GM12878 (cell line): ENCODE results near the gene TOMM40. TPM values are rescaled to one million over a fixed set of nuclear protein-coding genes. Genes with fewer than 3 reads are reported as not detected.

ENCODE experiments used
- ATAC-seq: fragments of 200-7000 bp; cut with Tn5 transposase; 3 replicates; pipeline ENCODE4 v1.9.1; 2020; ENCODE audit warnings: mild to moderate bottlenecking, moderate library complexity
- BruUV-seq: library from RNA; stranded (reverse); fragments of 400-500 nt; replicated peaks from 2 replicates; lab custom pipeline; 2021; lab: Mats Ljungman, UMichigan
- CTCF ChIA-PET: fragments of 300-600 bp; sonication (Branson Sonifier 250); formaldehyde crosslinking; extraction: SDS; loops from one replicate; lab custom pipeline; 2021; ENCODE audit warnings: inconsistent platforms; lab: Yijun Ruan, JAX
- POLR2A ChIA-PET: fragments of 350-600 bp; formaldehyde crosslinking; extraction: SDS; loops from one replicate; lab custom pipeline; 2021; ENCODE audit warnings: inconsistent platforms; lab: Charles Lee
- RAD21 ChIA-PET: fragments of 300-600 bp; sonication (Branson Sonifier 250); formaldehyde crosslinking; loops from one replicate; lab custom pipeline; 2023; ENCODE audit warnings: antibody characterized with exemption; ENCODE audit not compliant: unreplicated experiment; lab: Charles Lee
- SMC1A ChIA-PET: fragments of 300-600 bp; sonication (Branson Sonifier 250); formaldehyde crosslinking; loops from one replicate; lab custom pipeline; 2023; ENCODE audit not compliant: unreplicated experiment, uncharacterized antibody; lab: Charles Lee
- DNase-seq: peaks from one replicate; pipeline ENCODE4 v3.0.0-alpha.2; 2011; ENCODE audit warnings: low read depth, low spot score
- FAIRE-seq: peaks from 3 replicates; lab custom pipeline; 2011; peaks lifted over from hg19 to GRCh38; lab: Jason Lieb, UNC
- H2AFZ ChIP-seq: 2 replicates; pipeline ENCODE4 v1.6.0; 2011; ENCODE audit warnings: low read depth, low read length, control low read depth; ENCODE audit not compliant: control insufficient read depth
- H3K27ac ChIP-seq: 2 replicates; pipeline ENCODE4 v1.5.1; 2011; ENCODE audit warnings: control low read depth; ENCODE audit not compliant: control insufficient read depth, insufficient read depth
- H3K27me3 ChIP-seq, 2 experiments: replicated peaks in 1 of 2; 2 replicates each; pipeline versions ENCODE4 v1.6.0 to v1.6.1; 2011; ENCODE audit warnings: low read length in 1 of 2; ENCODE audit not compliant: control insufficient read depth in 2 of 2, insufficient read depth in 2 of 2
- H3K36me3 ChIP-seq, 2 experiments: 2 replicates each; pipeline ENCODE4 v1.5.1; 2011; ENCODE audit warnings: low read length in 1 of 2; ENCODE audit not compliant: control insufficient read depth in 2 of 2, insufficient read depth in 2 of 2
- H3K4me1 ChIP-seq: 2 replicates; pipeline ENCODE4 v1.6.1; 2011; ENCODE audit warnings: mild to moderate bottlenecking, low read length, moderate library complexity, mixed read lengths; ENCODE audit not compliant: control insufficient read depth, insufficient read depth
- H3K4me2 ChIP-seq: 2 replicates; pipeline ENCODE4 v1.6.0; 2011; ENCODE audit warnings: control low read depth; ENCODE audit not compliant: control insufficient read depth, insufficient read depth
- H3K4me3 ChIP-seq: fragments of 200-600 bp; sonication (generic); 2 replicates; pipeline ENCODE4 v1.5.1; 2016
- H3K79me2 ChIP-seq: 2 replicates; pipeline ENCODE4 v1.6.0; 2011; ENCODE audit warnings: low read length; ENCODE audit not compliant: control insufficient read depth, insufficient read depth
- H3K9ac ChIP-seq: 2 replicates; pipeline ENCODE4 v1.8.0; 2011; ENCODE audit warnings: low read length, control low read depth, mixed read lengths; ENCODE audit not compliant: control insufficient read depth, insufficient read depth
- H3K9me3 ChIP-seq: replicated peaks from 3 replicates; pipeline ENCODE4 v1.5.1; 2011; ENCODE audit warnings: mild to moderate bottlenecking, low read length; ENCODE audit not compliant: control insufficient read depth, insufficient read depth
- H4K20me1 ChIP-seq: 2 replicates; pipeline ENCODE4 v1.6.0; 2011; ENCODE audit not compliant: control insufficient read depth, insufficient read depth
- BCL11A ChIP-seq: IDR thresholded peaks from 2 replicates; pipeline ENCODE4 v1.6.1; 2011; ENCODE audit warnings: low read depth, low read length
- E2F8 ChIP-seq: fragments of 450-650 bp; IDR thresholded peaks from 2 replicates; pipeline ENCODE4 v1.6.1; 2018; ENCODE audit warnings: mild to moderate bottlenecking, low read depth, moderate library complexity; ENCODE audit not compliant: partially characterized antibody
- EGR1 ChIP-seq, 2 experiments: IDR thresholded peaks; 1 replicate in 1 of 2; 2 replicates in 1 of 2; pipeline ENCODE4 v1.6.1; 2011 to 2012; ENCODE audit warnings: low read depth in 2 of 2, low read length in 2 of 2, borderline replicate concordance in 1 of 2, mild to moderate bottlenecking in 1 of 2, moderate library complexity in 1 of 2
- HDGF ChIP-seq: fragments of 450-650 bp; IDR thresholded peaks from 2 replicates; pipeline ENCODE4 v1.6.1; 2016; ENCODE audit warnings: antibody characterized with exemption
- IRF3 ChIP-seq: fragments of 450-650 bp; IDR thresholded peaks from 2 replicates; pipeline ENCODE4 v1.6.1; 2014; ENCODE audit warnings: mild to moderate bottlenecking
- MAX ChIP-seq: IDR thresholded peaks from 2 replicates; pipeline ENCODE4 v1.6.1; 2012; ENCODE audit warnings: low read depth, low read length, improper control_type of control experiment
- NFXL1 ChIP-seq: fragments of 450-650 bp; IDR thresholded peaks from 2 replicates; pipeline ENCODE4 v1.6.1; 2017; ENCODE audit warnings: antibody characterized with exemption, mild to moderate bottlenecking, borderline replicate concordance
- NR2F1 ChIP-seq: fragments of 450-650 bp; conservative IDR thresholded peaks from 2 replicates; pipeline ENCODE4 v1.6.1; 2017; ENCODE audit warnings: mild to moderate bottlenecking
- POLR2AphosphoS2 ChIP-seq: IDR thresholded peaks from 2 replicates; pipeline ENCODE4 v1.6.1; 2011; ENCODE audit warnings: low read depth, mild to moderate bottlenecking, low read length, improper control_type of control experiment, moderate library complexity
- RAD21 ChIP-seq: IDR thresholded peaks from 2 replicates; pipeline ENCODE4 v1.6.1; 2011; ENCODE audit warnings: mild to moderate bottlenecking, low read depth, low read length, moderate library complexity; ENCODE audit not compliant: insufficient read depth
- SIN3A ChIP-seq: IDR thresholded peaks from 2 replicates; pipeline ENCODE4 v1.6.1; 2012; ENCODE audit warnings: low read depth, low read length, improper control_type of control experiment
- SMAD5 ChIP-seq: IDR thresholded peaks from 2 replicates; pipeline ENCODE4 v1.6.1; 2016; ENCODE audit warnings: antibody characterized with exemption, low read depth
- STAT1 ChIP-seq: fragments of 450-650 bp; conservative IDR thresholded peaks from 2 replicates; pipeline ENCODE4 v1.6.1; 2014; ENCODE audit warnings: antibody characterized with exemption, mild to moderate bottlenecking
- SUZ12 ChIP-seq: fragments of 200-600 bp; sonication (generic); IDR thresholded peaks from one replicate; pipeline ENCODE4 v1.6.1; 2018; ENCODE audit warnings: antibody characterized with exemption, mild to moderate bottlenecking; ENCODE audit not compliant: unreplicated experiment
- TCF7 ChIP-seq: IDR thresholded peaks from 2 replicates; pipeline ENCODE4 v1.6.1; 2014; ENCODE audit warnings: antibody characterized with exemption, borderline replicate concordance
- ZBTB33 ChIP-seq: fragments of 450-650 bp; IDR thresholded peaks from 2 replicates; pipeline ENCODE4 v1.6.1; 2017; ENCODE audit warnings: mild to moderate bottlenecking
- ZNF217 ChIP-seq: fragments of 450-650 bp; IDR thresholded peaks from 2 replicates; pipeline ENCODE4 v1.6.1; 2017; ENCODE audit warnings: antibody characterized with exemption, mild to moderate bottlenecking
- ZNF622 ChIP-seq: fragments of 450-650 bp; IDR thresholded peaks from 2 replicates; pipeline ENCODE4 v1.6.1; 2017; ENCODE audit warnings: mild to moderate bottlenecking, inconsistent platforms
- WGBS: methylation state at CpG from one replicate; pipeline ENCODE4 v1.1.6; 2016; ENCODE audit warnings: low lambda C conversion rate; ENCODE audit not compliant: insufficient replicate concordance, insufficient coverage; ENCODE audit errors: missing lambda C conversion rate; 5-methylcytosine and 5-hydroxymethylcytosine counted together
- in situ Hi-C: fragments of 300-500 bp; cut with MboI; formaldehyde crosslinking; loops from 9 replicates; pipeline ENCODE4 v1.14.3; 2018; ENCODE audit warnings: mixed read lengths
- intact Hi-C: fragments of 100-400 bp; cut with micrococcal nuclease; formaldehyde crosslinking; loops from one replicate; pipeline ENCODE4 v1.14.2; 2022; ENCODE audit not compliant: unreplicated experiment
- polyA plus RNA-seq, 11 experiments: library from polyadenylated mRNA; depleted of rRNA in 4 of 11; unstranded in 6 of 11; stranded (reverse) in 5 of 11; fragments of >200 nt; fragmentation: Nextera tagmentation in 4 of 11; fragmentation: Illumina TruSeq in 1 of 11; extraction: Ambion mirVana in 4 of 11; extraction: Trizol in 1 of 11; gene quantifications; 1 replicate in 1 of 11; 2 replicates in 10 of 11; pipeline versions ENCODE4 v1.2.1 to v1.2.3, GENCODE V29; 2011 to 2016; ENCODE audit warnings: inconsistent platforms in 2 of 11, missing spikeins in 2 of 11, low read depth in 1 of 11
- total RNA-seq, 4 experiments: library from RNA; depleted of rRNA in 3 of 4; stranded (reverse); fragments of >200 nt in 3 of 4; fragmentation: Illumina TruSeq in 1 of 4; extraction: Trizol in 1 of 4; gene quantifications; 2 replicates each; pipeline versions ENCODE4 v1.2.1 to v1.2.3, GENCODE V29; 2013 to 2021

Gene TOMM40
- total and polyA plus RNA-seq, 10 of the 15 experiments (the other 5 are each of a cell fraction or from before 2014, with no cell fraction given): 0.85 to 221 (median 99.9) TPM

GRCh38 chr19:44925114-44925891 lies 34.2 kb downstream of the TOMM40 start:
- DNase-seq (no peak), FAIRE-seq (no peak), ATAC-seq (no peak)
- intact Hi-C loops: no loop called here
- Histone ChIP-seq H3K4me1 (no peaks in the 10 kb centered on the region), H3K36me3 (no peaks in the 10 kb centered on the region), H4K20me1 (no peaks in the 10 kb centered on the region), H3K9me3 (no peaks in the 10 kb centered on the region), H3K27ac (no peak overlapping the region), H3K4me3 (no peak overlapping the region), H3K79me2 (no peaks in the 10 kb centered on the region), H3K27me3 (no peaks in the 10 kb centered on the region; a peak in 1 of 4 replicates), H3K9ac (no peak overlapping the region), H2AFZ (no peak overlapping the region), H3K4me2 (no peak overlapping the region)
- in situ Hi-C loops: no loop called here
- RAD21 ChIA-PET: no interaction called here
- POLR2A ChIA-PET: no interaction called here
- 6% methylated on average over 8 of the region's 8 CpGs for WGBS
- CTCF ChIA-PET: no interaction called here
- no TSS peak for BruUV-seq
- SMC1A ChIA-PET: no interaction called here
- no peak for TF ChIP-seq RAD21
- TF ChIP-seq SIN3A: no peak
- no peak for TF ChIP-seq NR2F1
- no peak for TF ChIP-seq POLR2AphosphoS2
- no peak for TF ChIP-seq TCF7
- TF ChIP-seq E2F8: no peak
- TF ChIP-seq ZNF217: no peak
- no peak for TF ChIP-seq IRF3
- no peak for TF ChIP-seq BCL11A
- no peak for TF ChIP-seq SMAD5
- no peak for TF ChIP-seq MAX
- TF ChIP-seq HDGF: no peak
- no peak for TF ChIP-seq SUZ12
- TF ChIP-seq EGR1 (IDR thresholded peaks at IDR 0.05; ENCODE audit: borderline replicate concordance in 1 of 2, low read depth in 2 of 2, low read length in 2 of 2): no peak
- no peak for TF ChIP-seq ZNF622
- no peak for TF ChIP-seq ZBTB33
- TF ChIP-seq NFXL1: no peak
- no peak for TF ChIP-seq STAT1
